Medulla oblongata (tissue), 1 donor: ENCODE measurements around the gene HRCT1.
"Not testable (repeated sequence)": the region's sequence is repeated elsewhere in the genome, so short reads cannot be mapped to it uniquely, and the experiment has no call there.

Source experiments
- DNase-seq: peaks from one replicate; pipeline ENCODE4 v3.0.0-alpha.2; 2015; ENCODE audit errors: extremely low spot score

HRCT1 gene

GRCh38 chr9:35917261-35917660 is 11.3 kb downstream of the HRCT1 start:
- DNase-seq: no peak

DNA sequence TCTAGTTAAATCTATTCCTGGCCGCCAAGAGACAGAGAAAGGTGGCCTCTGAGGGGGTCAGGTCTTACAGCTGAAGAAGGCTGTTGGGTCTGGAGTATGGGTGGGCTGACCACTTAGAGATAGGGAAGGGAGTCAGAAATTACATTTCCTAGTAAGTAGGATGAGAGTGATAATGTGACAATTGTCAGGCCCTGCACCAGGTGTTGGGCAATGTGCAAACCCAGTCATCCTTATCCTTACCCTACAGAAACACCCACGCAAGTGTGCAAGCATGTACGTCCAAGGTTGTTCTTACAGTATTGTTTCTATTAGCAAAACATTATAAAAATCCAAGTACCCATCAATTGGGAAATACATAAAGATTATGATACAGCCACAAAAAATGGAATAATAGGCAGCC is 12.8 kb downstream of the HRCT1 start:
- DNase-seq: no peak

DNA sequence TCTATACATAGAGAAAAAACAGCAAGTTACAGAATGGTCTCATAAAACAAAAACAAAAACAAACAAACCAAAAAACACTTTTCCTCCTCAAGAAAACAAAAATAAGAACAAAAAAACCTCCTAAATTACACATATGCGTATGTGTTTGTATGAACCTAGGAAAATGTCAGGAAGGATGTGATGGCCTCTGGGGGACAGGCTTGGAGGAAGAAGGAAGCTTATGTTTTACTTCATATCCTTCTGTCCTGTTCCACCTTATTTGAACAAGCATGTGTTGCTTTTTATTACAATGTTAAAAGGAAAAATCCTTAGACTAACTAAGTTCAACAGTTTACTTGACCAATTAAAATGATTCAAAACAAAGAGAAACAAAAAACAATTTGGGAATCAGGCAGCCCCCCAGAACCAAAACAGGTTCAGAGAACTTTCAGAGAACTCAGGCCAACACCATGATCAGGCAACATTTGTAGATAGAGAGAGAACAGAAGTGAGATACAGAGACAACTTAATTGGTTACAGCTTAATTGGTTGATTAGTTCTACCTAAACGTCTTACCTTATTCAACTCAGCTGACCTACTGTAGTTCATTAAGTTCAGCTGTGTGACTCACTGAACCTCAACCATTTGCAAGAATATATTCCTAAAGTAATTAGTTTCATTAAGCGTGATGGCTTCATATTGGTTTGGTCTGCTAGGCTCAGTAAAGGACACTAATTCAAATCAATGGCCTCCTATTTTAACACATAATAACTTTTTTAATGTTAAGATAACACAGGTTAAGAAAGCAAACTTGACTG is 13.4 kb downstream of the HRCT1 start:
- no peak for DNase-seq

- no peak for DNase-seq
These were observed 14.1 kb downstream of the HRCT1 start for GRCh38 chr9:35920051-35920620.

GRCh38 chr9:35923598-35923926 is 17.6 kb downstream of the HRCT1 start:
- no peak for DNase-seq

DNA sequence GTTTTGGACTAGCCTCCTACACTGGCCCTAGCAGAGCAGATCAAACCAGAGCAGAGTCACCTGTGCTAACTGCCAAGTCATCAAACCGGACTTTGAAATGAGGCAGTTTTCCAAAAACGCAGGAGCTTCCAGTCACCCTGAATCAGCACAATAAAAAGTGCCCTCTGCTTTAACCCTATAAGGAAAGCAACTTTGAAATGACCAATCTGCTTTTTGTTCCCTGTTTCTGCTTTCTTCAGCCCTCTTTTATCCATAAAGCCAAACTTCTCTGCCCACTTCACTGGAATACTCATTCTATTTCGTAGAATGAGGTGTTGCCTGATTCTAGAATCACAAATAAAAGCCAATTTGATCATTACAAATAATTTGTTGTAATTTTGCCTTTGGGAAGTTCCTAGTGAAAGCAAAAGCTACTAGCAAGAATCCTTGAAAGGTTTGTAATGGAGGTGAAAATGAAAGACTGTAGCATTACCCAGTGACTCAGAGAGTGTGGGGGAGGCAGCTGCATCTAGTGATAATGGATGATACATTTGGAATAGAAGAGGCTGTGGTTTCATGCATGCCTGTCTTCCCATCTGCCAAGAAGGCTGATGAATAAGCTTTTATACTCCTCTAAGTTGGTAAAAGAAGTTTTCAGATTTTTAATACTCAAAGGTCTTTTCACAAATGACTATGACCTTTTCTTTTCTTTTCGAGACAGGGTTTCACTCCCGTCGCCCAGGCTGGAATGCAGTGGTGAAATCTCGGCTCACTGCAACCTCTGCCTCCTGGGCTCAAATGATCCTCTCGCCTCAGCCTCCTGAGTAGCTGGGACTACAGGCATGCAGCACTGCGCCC is 18.1 kb downstream of the HRCT1 start:
- peak; percentile 14 for DNase-seq

- no peak for DNase-seq
These were observed 22.8 kb downstream of the HRCT1 start for GRCh38 chr9:35928591-35929452.

GRCh38 chr9:35929453-35929718 is 23.4 kb downstream of the HRCT1 start:
- DNase-seq: no peak

- no peak for DNase-seq
These were observed 24.5 kb downstream of the HRCT1 start for GRCh38 chr9:35930521-35930920.

DNA sequence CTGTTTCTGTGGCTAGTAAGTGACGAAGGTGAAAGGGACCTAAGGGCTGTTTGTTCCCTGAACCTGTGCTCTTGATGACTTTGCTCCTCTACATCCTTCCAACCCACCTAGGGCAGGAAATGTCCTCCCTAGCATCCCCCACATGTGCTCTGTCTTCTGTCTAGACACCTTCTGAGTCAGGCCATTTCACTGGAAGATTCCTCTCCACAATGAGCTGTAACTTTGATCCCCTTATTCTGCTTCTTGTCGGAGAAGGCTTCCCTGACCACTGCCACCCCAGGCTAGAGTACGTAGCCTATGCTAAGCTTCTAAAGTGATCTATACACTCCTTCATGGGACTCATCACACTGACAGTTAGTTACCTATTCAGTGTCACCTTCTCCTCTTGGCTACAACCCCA is 25.0 kb downstream of the HRCT1 start:
- DNase-seq: no peak

- DNase-seq: no peak
These were observed 26.7 kb downstream of the HRCT1 start for GRCh38 chr9:35932735-35933134.

- DNase-seq: no peak
These were observed 27.6 kb downstream of the HRCT1 start for GRCh38 chr9:35933550-35934067.

DNA sequence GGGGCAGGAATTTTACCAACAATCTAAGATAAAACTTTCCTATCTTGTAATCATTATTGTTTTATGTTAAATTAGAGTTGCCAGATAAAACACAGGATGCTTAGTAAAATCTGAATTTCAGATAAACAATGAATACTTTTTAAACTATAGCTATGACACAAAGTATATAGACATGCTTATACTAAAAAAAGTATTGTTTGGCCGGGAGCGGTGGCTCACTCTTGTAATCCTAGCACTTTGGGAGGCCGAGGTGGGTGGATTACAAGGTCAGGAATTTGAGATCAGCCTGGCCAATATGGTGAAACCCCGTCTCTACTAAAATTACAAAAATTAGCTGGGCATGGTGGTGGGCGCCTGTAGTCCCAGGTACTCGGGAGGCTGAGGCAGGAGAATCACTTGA is 28.1 kb downstream of the HRCT1 start:
- not testable (repeated sequence) for DNase-seq

DNA sequence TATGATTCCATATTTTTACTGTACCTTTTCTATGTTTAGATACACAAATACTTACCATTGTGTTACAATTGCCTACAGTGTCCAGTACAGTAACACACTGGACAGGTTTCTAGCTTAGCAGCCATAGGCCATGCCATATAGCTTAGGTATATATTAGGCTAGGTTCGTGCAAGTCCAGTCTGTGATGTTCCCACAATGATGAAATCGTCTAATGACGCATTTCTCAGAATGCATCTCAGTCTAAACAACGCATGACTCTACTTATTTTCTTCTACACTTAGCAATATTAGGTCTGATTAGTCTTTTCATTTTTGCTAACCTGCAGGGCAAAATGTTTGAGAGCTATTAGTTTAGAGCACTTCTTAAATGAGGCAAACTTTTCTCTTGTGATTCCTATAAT is 29.3 kb downstream of the HRCT1 start:
- DNase-seq: no peak

- DNase-seq: no peak
These were observed 29.9 kb downstream of the HRCT1 start for GRCh38 chr9:35935755-35936509.

DNA sequence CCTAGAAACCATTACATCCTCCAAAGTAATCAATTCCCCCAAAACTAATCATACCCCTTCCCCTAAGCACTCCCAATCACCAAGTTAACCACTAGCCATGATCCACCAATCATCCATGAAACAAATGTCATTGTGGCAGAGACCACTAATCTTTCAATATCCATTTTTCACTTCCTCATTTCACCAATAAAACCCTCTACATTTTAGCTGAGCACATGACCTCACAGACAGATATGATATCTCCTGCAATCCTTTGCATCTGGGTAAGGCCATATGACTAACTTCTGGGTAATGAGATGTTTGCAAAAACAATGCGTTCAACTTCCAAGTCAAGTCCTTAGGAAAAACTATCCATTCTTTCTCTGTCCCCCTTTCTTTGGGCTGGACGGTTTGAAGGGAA is 31.2 kb downstream of the HRCT1 start:
- no peak for DNase-seq

GRCh38 chr9:35938474-35939356 is 32.7 kb downstream of the HRCT1 start:
- DNase-seq: no peak

DNA sequence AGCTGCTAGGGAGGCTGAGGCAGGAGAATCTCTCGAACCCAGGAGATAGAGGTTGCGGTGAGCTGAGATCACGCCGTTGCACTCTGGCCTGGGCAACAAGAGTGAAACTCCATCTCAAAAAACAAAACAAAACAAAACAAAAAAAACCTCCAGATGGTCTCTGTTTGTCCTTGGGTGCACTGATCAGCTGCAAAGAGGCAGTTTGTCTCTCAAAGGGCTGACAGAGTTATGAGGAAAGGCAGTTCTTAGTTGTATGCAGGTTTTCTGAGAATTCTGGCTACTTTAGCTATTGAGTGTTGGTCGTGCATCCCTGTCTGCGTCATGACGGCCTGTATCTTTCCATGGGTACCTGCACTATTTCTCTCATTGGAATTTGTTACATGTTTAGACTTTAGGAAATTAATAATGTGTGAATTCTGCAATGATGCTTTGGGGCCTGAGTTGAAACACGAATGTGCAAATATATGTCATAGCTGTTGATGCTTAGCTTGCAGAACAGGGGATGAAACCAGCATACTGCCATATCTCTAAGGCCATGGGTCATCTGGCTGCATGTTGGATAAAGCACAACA is 33.8 kb downstream of the HRCT1 start:
- DNase-seq: no peak

DNA sequence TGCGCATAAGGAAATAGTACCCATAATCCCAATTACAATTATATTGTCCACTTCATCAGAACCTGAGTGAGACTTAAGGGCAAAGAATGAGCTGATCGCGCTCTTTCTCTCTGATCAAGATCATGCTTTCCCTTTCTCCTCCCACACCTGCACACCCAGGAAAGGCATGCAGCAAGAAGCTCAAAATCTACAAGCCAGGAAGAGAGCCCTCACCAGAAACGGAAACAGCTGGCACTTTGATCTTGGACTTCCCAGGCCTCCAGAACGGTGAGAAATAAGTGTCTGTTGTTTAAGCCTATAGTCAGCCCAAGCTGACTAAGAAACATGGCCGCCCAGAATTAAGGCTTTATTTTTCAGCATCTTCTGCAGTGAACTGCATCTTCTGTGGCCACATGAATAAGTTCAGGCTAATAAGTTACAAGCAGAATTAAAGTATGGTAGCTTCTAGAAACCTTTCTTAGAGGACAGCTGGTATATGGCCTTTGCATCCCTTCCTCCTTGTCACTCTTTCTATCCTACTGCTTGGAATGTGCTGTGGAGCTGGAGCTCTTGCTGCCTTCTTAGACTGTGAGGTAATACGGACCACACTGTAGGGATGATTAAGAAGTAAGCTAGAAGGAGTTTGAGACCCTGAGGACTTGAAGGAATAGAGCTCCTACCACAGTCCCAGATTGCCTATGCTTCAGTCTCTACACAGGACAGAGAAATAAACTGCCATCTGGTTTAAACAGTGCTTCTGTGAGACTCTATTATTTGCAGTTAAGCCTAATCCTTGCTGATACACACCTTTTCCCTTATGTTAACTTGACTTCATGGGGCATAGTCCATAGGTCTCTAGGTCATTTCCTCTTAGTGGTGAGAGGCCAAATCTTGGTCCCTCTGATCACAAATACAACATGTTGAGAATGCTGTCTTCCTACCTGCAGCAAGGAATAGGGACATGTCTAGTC is 34.7 kb downstream of the HRCT1 start:
- no peak for DNase-seq
